Small intestine (tissue), 7 donors: ENCODE data around the gene NCOA5. TPM values are rescaled to one million over a fixed set of nuclear protein-coding genes. Genes with fewer than 3 reads are reported as not detected.

ENCODE experiments used
- DNase-seq, 2 donors: peaks; one replicate each; pipeline versions ENCODE4 v3.0.0 to v3.0.0-alpha.2; 2013
- FAIRE-seq: peaks from 2 replicates; lab custom pipeline; 2012; peaks lifted over from hg19 to GRCh38; lab: Jason Lieb, UNC
- H3K27ac ChIP-seq, 3 donors: one replicate each; pipeline ENCODE4 v1.5.1; 2013; ENCODE audit warnings: low read length in 2 of 3, mild to moderate bottlenecking in 2 of 3, control low read depth in 1 of 3, inconsistent platforms in 1 of 3, low read depth in 1 of 3, moderate library complexity in 1 of 3
- H3K27me3 ChIP-seq, 3 donors: one replicate each; pipeline ENCODE4 v1.6.1; 2013; ENCODE audit warnings: low read length in 3 of 3, inconsistent platforms in 1 of 3; ENCODE audit not compliant: control insufficient read depth in 3 of 3, insufficient read depth in 3 of 3
- H3K36me3 ChIP-seq, 3 donors: one replicate each; pipeline ENCODE4 v1.6.1; 2013; ENCODE audit warnings: low read length in 3 of 3, inconsistent platforms in 1 of 3, low read depth in 1 of 3, mild to moderate bottlenecking in 1 of 3, moderate library complexity in 1 of 3; ENCODE audit not compliant: control insufficient read depth in 3 of 3, insufficient read depth in 2 of 3
- H3K4me1 ChIP-seq, 3 donors: one replicate each; pipeline ENCODE4 v1.6.1; 2013; ENCODE audit warnings: low read length in 2 of 3, inconsistent platforms in 1 of 3, low read depth in 1 of 3, mild to moderate bottlenecking in 1 of 3, moderate library complexity in 1 of 3; ENCODE audit not compliant: control insufficient read depth in 3 of 3, insufficient read depth in 2 of 3
- H3K4me3 ChIP-seq, 3 donors: one replicate each; pipeline ENCODE4 v1.5.1; 2013; ENCODE audit warnings: low read length in 3 of 3, control low read depth in 1 of 3, inconsistent platforms in 1 of 3, low read depth in 1 of 3, mild to moderate bottlenecking in 1 of 3, moderate library complexity in 1 of 3
- H3K9me3 ChIP-seq, 2 donors: one replicate each; pipeline ENCODE4 v1.6.1; 2013; ENCODE audit warnings: low read depth in 1 of 2, low read length in 1 of 2; ENCODE audit not compliant: control insufficient read depth in 2 of 2, insufficient read depth in 1 of 2
- WGBS, 3 donors: extraction: QIAGEN DNeasy Blood & Tissue Kit; methylation state at CpG; one replicate each; pipeline ENCODE4 v1.1.7; 2013; 5-methylcytosine and 5-hydroxymethylcytosine counted together
- polyA plus RNA-seq, 4 donors: library from polyadenylated mRNA; stranded (reverse) in 3 of 4; unstranded in 1 of 4; fragments of 200-250 nt in 3 of 4; fragments of 120-200 nt in 1 of 4; gene quantifications; one replicate each; pipeline versions ENCODE4 v1.2.1 to v1.2.3, GENCODE V29; 2013
- donor health status: healthy with polysubstance abuse.
- donor health status: control.
- donor health status: control.
- donor health status: Bipolar disorder and iron deficiency.
- donor health status: healthy.

NCOA5 gene
- polyA plus RNA-seq, 4 donors: 13.2 to 36.8 (median 14.7) TPM

- H3K27me3 ChIP-seq: peaks cover 4 to 51% (median 30%) of the 10 kb centered on the region in 3 donors
- no peaks in the 10 kb centered on the region for H3K9me3 ChIP-seq
- H3K36me3 ChIP-seq: no peaks in the 10 kb centered on the region
- peak; percentile 24 to 26 for DNase-seq
- no peak overlapping the region for H3K4me3 ChIP-seq
- FAIRE-seq: no peak
- H3K27ac ChIP-seq: no peak overlapping the region
- 40 to 62% (median 43%) methylated on average over 7 of the region's 7 CpGs for WGBS, 3 donors
- H3K4me1 ChIP-seq: no peaks in the 10 kb centered on the region
These were observed 75.0 kb downstream of the NCOA5 start for GRCh38 chr20:46014517-46015396.

GRCh38 chr20:46013829-46014516 lies 75.8 kb downstream of the NCOA5 start:
- DNase-seq (peak; percentile 54 to 73), FAIRE-seq (no peak)
- 1 to 3% (median 2%) methylated on average over 55 to 67 of the region's 67 CpGs for WGBS, 3 donors
- peaks cover 6 to 59% (median 38%) of the 10 kb centered on the region in 3 donors for H3K27me3 ChIP-seq
- no peaks in the 10 kb centered on the region for H3K36me3 ChIP-seq
- H3K4me1 ChIP-seq: no peaks in the 10 kb centered on the region
- no peaks in the 10 kb centered on the region for H3K9me3 ChIP-seq
- no peak overlapping the region for H3K4me3 ChIP-seq
- no peak overlapping the region for H3K27ac ChIP-seq

- peaks cover 6 to 65% (median 41%) of the 10 kb centered on the region in 3 donors for H3K27me3 ChIP-seq
These were observed 76.4 kb downstream of the NCOA5 start for GRCh38 chr20:46013322-46013828.

GRCh38 chr20:46012921-46013320 lies 76.8 kb downstream of the NCOA5 start:
- WGBS, 3 donors: 48 to 52% (median 51%) methylated on average over 5 to 10 of the region's 10 CpGs
- H3K36me3 ChIP-seq: no peaks in the 10 kb centered on the region
- FAIRE-seq (no peak), DNase-seq (no peak)
- H3K27me3 ChIP-seq: peaks cover 6 to 69% (median 39%) of the 10 kb centered on the region in 3 donors
- H3K4me1 ChIP-seq: no peaks in the 10 kb centered on the region
- no peaks in the 10 kb centered on the region for H3K9me3 ChIP-seq
- H3K27ac ChIP-seq: no peak overlapping the region
- no peak overlapping the region for H3K4me3 ChIP-seq

More at GRCh38 chr20:46013322-46013828, 76.4 kb downstream of the NCOA5 start:
- Histone ChIP-seq H3K36me3 (no peaks in the 10 kb centered on the region), H3K4me1 (no peaks in the 10 kb centered on the region), H3K9me3 (no peaks in the 10 kb centered on the region), H3K4me3 (no peak overlapping the region), H3K27ac (no peak overlapping the region)
- FAIRE-seq (no peak), DNase-seq (no peak)
- WGBS, 3 donors: 8 to 21% (median 12%) methylated on average over 25 to 29 of the region's 29 CpGs

GRCh38 chr20:46011631-46012482 lies 77.9 kb downstream of the NCOA5 start:
- 16 to 31% (median 30%) methylated on average over 57 of the region's 57 CpGs for WGBS, 3 donors
- Histone ChIP-seq H3K36me3 (no peaks in the 10 kb centered on the region), H3K4me3 (no peak overlapping the region), H3K9me3 (no peaks in the 10 kb centered on the region), H3K27ac (no peak overlapping the region), H3K27me3 (peaks cover 6 to 77% (median 39%) of the 10 kb centered on the region in 3 donors), H3K4me1 (no peaks in the 10 kb centered on the region)
- FAIRE-seq (no peak), DNase-seq (peak in 1 of 2 donors; percentile 14)

Other genes starting within 250 kb of the NCOA5 start
- 100 to 1,000 TPM in 1 of 4 donors, 10 to 100 TPM in 3; 28.6 to 123 (median 47.6) TPM for gene ACOT8, start 232.6 kb downstream of the NCOA5 start, polyA plus RNA-seq
- gene ZSWIM3, start 232.3 kb downstream of the NCOA5 start, polyA plus RNA-seq: 1 to 10 TPM; 2.7 to 6.8 (median 4.1) TPM
- 10 to 100 TPM in 1 of 4 donors, 1 to 10 TPM in 3; 2.5 to 17.1 (median 3.6) TPM for gene ZSWIM1, start 208.7 kb downstream of the NCOA5 start, polyA plus RNA-seq
- 10 to 100 TPM in 1 of 4 donors, 1 to 10 TPM in 1, not detected in 2; 1.8 to 16.4 TPM for gene SPATA25, start 202.3 kb downstream of the NCOA5 start, polyA plus RNA-seq
- gene NEURL2, start 198.8 kb downstream of the NCOA5 start, polyA plus RNA-seq: 10 to 100 TPM in 1 of 4 donors, 1 to 10 TPM in 3; 2.9 to 20.2 (median 4.0) TPM
- gene CTSA, start 198.6 kb downstream of the NCOA5 start, polyA plus RNA-seq: 1,000 to 10,000 TPM in 1 of 4 donors, 100 to 1,000 TPM in 2, 10 to 100 TPM in 1; 78.9 to 1,454 (median 115) TPM
- 10 to 100 TPM in 3 of 4 donors, 1 to 10 TPM in 1; 2.0 to 67.4 (median 17.1) TPM for gene PLTP, start 177.8 kb downstream of the NCOA5 start, polyA plus RNA-seq
- gene PCIF1, start 155.3 kb downstream of the NCOA5 start, polyA plus RNA-seq: 10 to 100 TPM; 16.1 to 30.0 (median 26.8) TPM
- gene ZNF335, start 117.8 kb downstream of the NCOA5 start, polyA plus RNA-seq: 10 to 100 TPM; 10.7 to 20.8 (median 13.1) TPM
- 1 to 10 TPM in 1 of 4 donors, under 1 TPM in 2, not detected in 1; 0.66 to 3.2 (median 0.81) TPM for gene MMP9, start 81.1 kb downstream of the NCOA5 start, polyA plus RNA-seq
- gene SLC12A5, start 60.7 kb downstream of the NCOA5 start, polyA plus RNA-seq: 1 to 10 TPM in 2 of 4 donors, not detected in 2; 2.1 to 4.6 TPM
- 10 to 100 TPM in 2 of 4 donors, 1 to 10 TPM in 2; 2.0 to 14.5 (median 6.5) TPM for gene CD40, start 28.4 kb upstream of the NCOA5 start, polyA plus RNA-seq
- under 1 TPM in 2 of 4 donors, not detected in 2; 0.03 to 0.84 TPM for gene CDH22, start 218.5 kb upstream of the NCOA5 start, polyA plus RNA-seq